ENCODE measurements around the gene SYNPO2.

GRCh38 chr4:119025916-119026661 is 137.4 kb downstream of the SYNPO2 start:
- TF ChIP-seq CTCF (conservative IDR thresholded peaks at IDR 0.05; ENCODE audit: low read length) (no peak), EZH2phosphoT487 (IDR thresholded peaks at IDR 0.05; ENCODE audit: borderline replicate concordance) (no peak)

Data from Loucy (cell line).